Epithelial cell of esophagus (primary cell): Measurements from ENCODE around the gene AMBRA1.

Source experiments
- DNase-seq: peaks from one replicate; pipeline ENCODE4 v3.0.0; 2010; ENCODE audit warnings: low read depth
- H3K4me3 ChIP-seq: 2 replicates; pipeline ENCODE4 v1.5.1; 2011; ENCODE audit warnings: mild to moderate bottlenecking, low read length, control low read depth
- CTCF ChIP-seq: IDR thresholded peaks from 2 replicates; pipeline ENCODE4 v1.5.1; 2011; ENCODE audit warnings: low read depth, mild to moderate bottlenecking, low read length, control low read depth, inconsistent platforms; ENCODE audit not compliant: insufficient read depth; ENCODE audit errors: missing control alignments

AMBRA1 gene

GRCh38 chr11:46364791-46365190, 229.0 kb downstream of the AMBRA1 start:
- H3K4me3 ChIP-seq: no peak overlapping the region
- DNase-seq: no peak
- no peak for TF ChIP-seq CTCF

- H3K4me3 ChIP-seq: no peak overlapping the region
- TF ChIP-seq CTCF: no peak
These were observed 229.8 kb downstream of the AMBRA1 start for GRCh38 chr11:46364056-46364455.

GRCh38 chr11:46363455-46364005, 230.3 kb downstream of the AMBRA1 start:
- peak; percentile 79 for DNase-seq
- TF ChIP-seq CTCF: no peak
- H3K4me3 ChIP-seq: no peak overlapping the region

More at GRCh38 chr11:46364056-46364455, 229.8 kb downstream of the AMBRA1 start:
- peak; percentile 36 for DNase-seq

GRCh38 chr11:46363031-46363407, 230.8 kb downstream of the AMBRA1 start:
- DNase-seq: peak; percentile 59
- no peak for TF ChIP-seq CTCF
- no peak overlapping the region for H3K4me3 ChIP-seq

GRCh38 chr11:46362156-46363030, 231.4 kb downstream of the AMBRA1 start:
- no peak overlapping the region for H3K4me3 ChIP-seq
- no peak for DNase-seq

More at GRCh38 chr11:46362156-46363030, 231.4 kb downstream of the AMBRA1 start:
- TF ChIP-seq CTCF: no peak
